GM19324 (cell line): ENCODE results near the gene PHEX.

Experiments used
- ATAC-seq: cut with Tn5 transposase; IDR thresholded peaks from one replicate; pipeline ENCODE4 v1.9.1; 2021; ENCODE audit warnings: mild to moderate bottlenecking, moderate library complexity; ENCODE audit not compliant: unreplicated experiment, low FRiP score

PHEX gene

GRCh38 chrX:22032084-22032483 is at the start of gene PHEX:
Gene PHEX, plus strand, starts transcription at chrX:22032325. Its CDS starts 681 bp downstream, at chrX:22033006.
- no peak for ATAC-seq

DNA sequence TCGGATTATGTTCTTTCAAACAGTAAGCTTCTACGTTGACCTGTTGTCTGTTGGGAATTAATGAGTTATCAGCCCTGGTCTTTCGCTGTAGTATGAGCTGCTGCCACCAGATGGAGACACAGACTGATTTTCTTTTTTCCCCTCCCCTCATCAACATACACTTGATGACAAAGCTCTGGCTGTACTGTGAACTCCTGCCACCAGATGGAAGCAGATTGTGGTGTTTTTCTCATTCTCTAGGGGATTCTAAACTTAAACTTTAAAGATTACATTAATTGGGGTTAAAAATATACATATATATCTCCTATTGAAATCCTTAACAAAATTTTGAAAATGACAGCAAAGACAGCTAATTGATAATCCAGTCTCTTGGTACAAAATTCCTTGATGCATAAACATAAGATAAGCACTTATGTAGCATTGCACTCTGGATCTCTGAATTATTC is 46.8 kb upstream of the PHEX start:
- ATAC-seq, result peak; percentile 87

DNA sequence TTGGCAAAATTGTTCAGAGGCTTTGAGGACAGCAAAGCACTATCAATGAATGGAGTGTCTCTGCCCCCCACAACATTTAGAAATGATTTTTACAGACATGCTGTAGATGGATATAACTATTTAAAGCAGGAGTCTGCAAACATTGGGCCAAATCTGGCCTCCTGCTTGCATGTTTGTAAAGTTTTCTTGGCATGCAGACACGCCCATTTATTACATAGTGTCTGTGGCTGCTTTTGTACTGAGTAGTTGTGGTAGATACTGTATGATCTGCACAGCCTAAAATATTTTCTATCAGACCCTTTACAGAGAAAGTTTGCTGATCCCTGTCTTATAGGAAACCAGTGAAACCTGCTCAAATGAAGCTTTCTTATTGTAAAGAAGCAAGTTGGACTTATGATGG is 45.5 kb upstream of the PHEX start:
- no peak for ATAC-seq

DNA sequence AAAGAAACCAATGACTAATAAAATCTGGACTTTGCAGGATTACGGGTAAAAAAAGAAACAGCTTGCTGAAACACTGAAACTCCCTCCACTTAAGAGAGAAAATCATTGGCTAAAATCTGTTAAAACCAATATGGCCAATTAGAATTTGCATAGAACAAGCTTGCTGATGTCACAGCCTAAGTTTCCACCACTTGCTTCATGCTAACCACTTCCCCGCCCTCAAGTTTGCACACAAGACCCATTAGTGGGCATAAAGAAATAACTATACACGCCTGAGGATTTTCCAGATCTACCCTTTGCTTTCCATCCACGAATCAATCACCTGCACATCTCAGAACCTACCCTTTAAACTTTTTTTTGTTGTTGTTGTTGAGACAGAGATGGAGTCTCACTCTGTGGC is 42.7 kb upstream of the PHEX start:
- no peak for ATAC-seq

DNA sequence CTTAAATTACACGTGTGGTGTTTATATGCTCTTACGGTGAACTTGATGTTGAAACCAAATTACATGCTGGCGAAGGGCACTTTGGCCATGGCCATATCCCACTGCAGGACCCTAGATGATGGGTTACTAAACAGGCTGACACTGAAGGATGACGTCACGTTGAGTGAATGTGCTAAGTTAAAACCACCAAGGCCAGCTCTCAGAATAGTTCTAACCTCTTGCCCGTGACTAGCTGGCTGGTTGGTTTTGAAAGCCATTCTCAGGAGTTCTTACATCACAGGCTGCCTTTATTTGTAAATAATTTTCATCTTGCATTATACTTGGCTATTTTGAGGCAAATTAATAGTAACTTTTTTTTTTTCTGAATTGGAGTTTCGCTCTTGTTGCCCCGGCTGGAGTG is 41.3 kb upstream of the PHEX start:
- ATAC-seq, result no peak

DNA sequence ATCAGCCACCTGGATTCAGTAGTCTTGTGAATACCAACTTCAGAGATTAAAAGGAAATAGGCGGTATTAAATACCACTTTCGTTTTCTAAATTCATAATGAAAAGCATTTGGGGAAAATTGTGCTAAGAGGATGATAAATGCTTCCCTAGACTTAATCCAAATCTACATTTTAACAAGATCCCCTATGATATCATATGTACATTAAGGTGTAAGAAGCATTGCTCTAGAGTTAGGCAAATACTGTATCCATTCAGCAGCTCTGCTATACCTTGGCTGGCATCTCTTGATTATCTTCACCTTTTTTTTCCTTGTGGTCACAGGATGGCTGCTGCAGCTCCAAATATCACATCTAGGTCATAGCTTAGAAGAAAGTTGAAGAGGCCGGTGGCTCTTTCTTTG is 40.6 kb upstream of the PHEX start:
- no peak for ATAC-seq

GRCh38 chrX:21993265-21993664 is 38.9 kb upstream of the PHEX start:
- peak; percentile 87 for ATAC-seq

- no peak for ATAC-seq
Observed at GRCh38 chrX:21996872-21997455, 35.2 kb upstream of the PHEX start.

- no peak for ATAC-seq
Observed at GRCh38 chrX:21998037-21998436, 34.1 kb upstream of the PHEX start.

DNA sequence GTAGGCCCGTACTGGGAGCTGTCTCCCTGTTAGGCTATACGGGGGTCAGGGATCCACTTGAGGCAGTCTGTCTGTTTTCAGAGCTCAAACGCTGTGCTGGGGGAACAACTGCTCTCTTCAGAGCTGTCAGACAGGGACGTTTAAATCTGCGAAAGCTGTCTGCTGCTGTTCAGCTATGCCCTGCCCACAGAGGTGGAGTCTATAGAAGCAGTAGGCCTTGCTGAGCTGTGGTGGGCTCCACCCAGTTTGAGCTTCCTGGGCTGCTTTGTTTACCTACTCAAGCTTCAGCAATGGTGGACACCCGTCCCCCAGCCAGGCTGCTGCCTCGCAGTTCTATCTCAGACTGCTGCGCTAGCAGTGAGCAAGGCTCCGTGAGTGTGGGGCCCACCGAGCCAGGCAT is 27.3 kb upstream of the PHEX start:
- no peak for ATAC-seq

DNA sequence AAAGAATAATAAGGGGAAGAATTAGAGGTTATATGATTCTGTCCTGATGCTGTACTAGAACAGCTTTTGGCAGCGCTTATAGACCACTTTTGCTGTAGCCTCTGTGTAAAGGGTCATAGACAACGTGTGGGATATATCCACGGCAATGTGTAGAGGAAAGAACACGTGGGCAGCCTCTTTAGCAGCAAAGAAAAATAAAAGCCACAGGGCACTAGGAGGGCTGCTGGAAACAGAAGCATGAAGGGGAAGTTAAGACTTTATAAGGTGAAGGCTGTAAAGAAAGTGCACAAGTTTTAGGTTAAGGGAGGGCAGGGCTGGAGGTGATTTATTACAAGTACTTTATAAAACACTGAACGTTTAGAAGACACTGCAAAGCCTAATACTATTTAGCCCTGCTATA is 20.1 kb upstream of the PHEX start:
- no peak for ATAC-seq

GRCh38 chrX:22012931-22013330 is 19.2 kb upstream of the PHEX start:
- no peak for ATAC-seq

GRCh38 chrX:22015139-22015750 is 16.9 kb upstream of the PHEX start:
- ATAC-seq, result no peak

GRCh38 chrX:22021751-22022324 is 10.3 kb upstream of the PHEX start:
- no peak for ATAC-seq

GRCh38 chrX:22024577-22024976 is 7.5 kb upstream of the PHEX start:
- ATAC-seq, result no peak

DNA sequence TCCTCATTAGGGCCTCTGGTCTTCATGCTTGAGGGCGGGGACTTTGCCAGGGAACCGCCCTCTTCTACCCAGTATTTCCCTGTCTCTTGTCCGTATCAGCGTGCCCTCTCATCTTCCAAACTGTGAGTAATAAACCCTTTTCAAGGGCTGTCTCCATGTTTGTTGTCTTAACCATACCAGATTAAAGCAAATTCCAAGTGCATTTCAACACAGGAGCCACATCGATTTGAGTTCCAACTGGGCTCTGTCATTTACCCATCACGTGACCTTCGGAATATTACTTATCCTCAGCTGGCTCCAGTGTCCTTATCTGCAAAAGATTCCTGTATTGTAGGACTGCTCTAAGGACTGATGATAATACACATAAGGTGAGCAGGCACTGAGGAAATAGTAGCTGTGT is 6.4 kb upstream of the PHEX start:
- ATAC-seq, result no peak

DNA sequence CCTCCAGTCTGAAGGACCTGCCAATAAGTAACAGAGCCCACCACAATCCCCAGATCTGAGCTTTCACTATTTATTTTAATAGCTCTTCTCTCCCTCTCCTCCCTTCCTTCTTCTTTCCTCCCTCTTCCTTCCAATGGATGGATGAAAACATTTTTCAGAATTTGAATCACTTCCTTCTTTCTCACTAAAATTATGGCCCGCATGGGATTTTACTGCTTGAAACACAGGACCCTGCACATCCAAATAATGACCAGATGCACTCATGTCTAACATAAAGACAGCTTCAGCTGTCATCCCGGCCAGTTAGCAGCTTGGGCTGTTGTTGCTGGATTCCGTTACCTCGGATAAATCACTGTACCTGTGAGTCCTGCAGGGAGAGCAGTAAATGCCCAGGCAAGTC is 5.4 kb upstream of the PHEX start:
- no peak for ATAC-seq

- ATAC-seq, result no peak
Observed at GRCh38 chrX:22032506-22032905, 381 bp downstream of the PHEX start.

- ATAC-seq, result no peak
Observed at GRCh38 chrX:22033818-22034217, 1.7 kb downstream of the PHEX start.

DNA sequence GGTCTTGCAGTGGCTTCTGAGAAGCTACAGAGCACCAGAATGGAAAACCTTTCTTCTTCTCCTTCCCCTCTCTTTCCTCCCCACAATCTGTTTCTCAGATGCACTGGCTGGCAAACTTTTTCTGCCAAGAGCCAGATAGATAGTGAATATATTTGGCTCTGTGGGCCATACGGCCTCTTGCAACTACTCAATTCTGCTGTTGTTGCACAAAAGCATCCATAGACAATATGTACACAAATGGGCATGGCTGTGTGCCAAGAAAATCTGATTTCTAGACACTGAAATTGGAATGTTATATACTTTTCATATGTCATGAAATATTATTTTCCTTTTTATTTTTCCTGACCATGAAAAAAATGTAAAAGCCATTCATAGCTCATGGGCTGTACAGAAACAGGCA is 3.1 kb downstream of the PHEX start:
- no peak for ATAC-seq

GRCh38 chrX:22037225-22037624 is 5.1 kb downstream of the PHEX start:
- ATAC-seq, result no peak

- ATAC-seq, result no peak
Observed at GRCh38 chrX:22037911-22038537, 5.9 kb downstream of the PHEX start.
